Hypothalamus (tissue), 51 donors: ENCODE data around the gene GLRA3.
A peak's percentile ranks its signal among the peaks of the same experiment; 100 is the strongest.

ENCODE experiments used
- DNase-seq, 51 donors: peaks; one replicate each; lab custom pipeline; 2025; lab: John Stamatoyannopoulos, UW

Gene GLRA3

DNA sequence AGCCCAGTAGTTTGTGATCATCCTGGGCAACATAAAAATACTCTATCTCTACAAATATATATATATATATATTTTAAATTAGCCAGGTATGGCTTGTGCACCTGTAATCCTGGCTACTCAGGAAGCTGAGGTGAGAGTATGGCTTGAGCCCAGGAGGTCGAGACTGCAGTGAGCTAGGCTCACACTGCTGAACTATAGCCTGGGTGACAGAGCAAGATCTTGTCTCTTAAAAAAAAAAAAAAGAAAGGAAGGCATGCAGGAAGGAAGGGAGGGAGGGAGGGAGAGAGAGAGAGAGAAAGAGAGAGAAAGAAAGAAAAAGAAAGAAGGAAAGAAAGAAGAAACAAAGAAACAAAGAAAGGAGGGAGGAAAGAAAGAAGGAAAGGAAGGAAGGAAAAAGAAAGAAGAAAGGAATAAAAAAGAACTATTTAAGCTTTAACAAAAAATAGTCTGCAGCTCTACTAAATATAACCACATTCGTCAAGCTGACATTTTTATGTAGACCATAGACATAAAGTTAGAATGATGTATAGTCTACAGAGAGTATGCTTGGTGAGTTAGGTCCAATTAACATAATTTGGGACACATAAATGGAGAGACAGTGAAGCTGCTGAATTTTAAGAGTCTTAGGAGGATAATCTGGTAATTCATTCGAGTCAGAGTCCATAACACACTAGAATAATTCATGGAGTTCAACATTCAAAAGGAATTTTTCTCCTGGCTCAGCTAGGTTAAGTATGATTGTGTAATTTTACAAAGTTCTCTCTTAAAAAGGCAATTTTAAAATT, 111.9 kb downstream of the GLRA3 start:
- DNase-seq = no peak

DNA sequence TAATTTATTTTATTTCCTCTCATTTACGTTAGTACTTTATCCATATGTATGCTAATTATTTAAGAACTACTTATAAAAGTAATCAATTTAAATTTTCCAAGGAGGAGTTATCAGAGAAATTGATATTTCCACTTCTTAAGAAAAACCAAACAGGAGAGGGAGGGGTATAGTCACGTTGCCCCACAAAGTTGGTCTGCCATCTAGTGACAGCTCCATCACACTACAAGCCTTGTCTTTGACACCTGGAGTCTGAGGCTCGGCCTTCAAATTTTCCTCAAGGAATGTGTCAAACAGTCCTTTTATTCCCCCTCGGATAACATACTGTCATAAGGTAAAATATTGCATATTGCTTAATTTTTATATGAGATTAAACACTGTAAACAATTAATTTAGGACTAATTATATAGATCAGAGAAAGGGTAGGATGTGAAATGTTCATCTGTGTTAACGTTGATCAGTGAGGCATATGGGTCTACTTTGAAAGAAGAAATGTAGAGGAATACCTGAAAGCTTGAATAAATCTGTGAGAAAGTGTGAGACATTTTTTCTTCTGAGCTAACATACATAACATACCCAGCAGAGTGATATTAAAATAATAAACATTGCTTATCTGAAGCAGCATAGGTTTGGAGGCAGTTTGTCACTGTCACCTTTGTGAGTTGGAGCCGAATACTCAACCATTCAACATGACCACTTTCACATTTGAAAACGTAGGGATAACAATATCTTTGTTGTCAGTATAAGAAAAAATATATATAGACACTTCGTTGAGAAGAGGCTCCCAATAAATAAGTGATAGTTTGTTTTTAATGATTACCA, 114.4 kb downstream of the GLRA3 start:
- DNase-seq = peak in 4 of 51 donors; percentile 0 to 10 (median 5)

DNA sequence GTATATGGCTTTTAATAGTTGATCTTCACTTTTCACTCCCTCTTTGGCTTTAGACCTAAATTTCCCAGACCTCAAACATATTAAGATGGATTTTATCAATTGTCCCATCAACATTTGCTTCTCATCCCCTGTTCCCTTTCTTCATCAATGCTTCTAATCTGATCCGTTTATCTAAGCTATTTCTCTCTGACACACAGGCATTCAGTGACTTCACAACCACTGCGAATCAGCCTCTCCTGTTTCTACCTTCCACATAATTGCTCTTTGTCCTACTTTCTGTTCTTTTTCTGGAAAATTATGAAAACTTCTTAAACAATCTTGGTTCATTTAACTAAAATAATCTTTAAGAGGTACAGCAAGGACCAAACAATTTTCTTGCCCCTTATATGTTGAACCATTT, 115.2 kb downstream of the GLRA3 start:
- no peak for DNase-seq

DNA sequence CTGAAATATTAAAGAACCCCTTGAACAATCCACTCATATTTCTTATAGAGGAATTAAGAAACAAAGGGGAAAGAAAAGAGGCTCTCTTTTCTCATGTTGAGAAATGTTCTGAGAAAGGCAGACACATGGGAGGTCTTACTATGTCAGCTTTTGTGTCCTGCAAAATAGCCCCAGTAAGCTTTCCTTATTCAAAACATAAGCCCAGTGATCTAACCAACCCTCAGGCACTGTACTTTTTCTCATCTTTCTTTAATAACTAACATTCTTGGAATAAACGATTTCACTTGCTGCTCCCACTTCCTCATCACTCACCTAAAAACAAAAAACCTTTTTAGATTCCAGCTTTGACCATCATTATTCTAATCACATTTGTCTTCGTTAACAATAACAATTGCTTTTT, 115.9 kb downstream of the GLRA3 start:
- no peak for DNase-seq

DNA sequence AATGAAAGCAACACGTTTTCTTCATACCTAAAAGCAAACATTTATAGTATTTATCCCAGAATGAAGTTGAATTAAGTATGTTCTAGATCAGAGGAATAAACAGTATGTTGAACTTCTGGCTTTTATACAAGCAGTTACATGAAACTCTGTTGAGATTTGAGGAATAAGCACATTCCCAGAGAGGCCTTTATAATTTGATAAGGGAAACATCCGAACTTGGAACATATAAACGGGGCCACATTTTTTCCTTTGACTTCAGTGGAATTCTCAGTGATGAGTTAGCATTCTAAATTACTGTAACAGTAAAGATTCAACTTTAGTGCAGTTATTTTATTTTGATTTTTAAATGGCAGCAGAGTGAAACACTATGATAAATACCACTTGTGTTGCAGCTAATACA, 119.5 kb downstream of the GLRA3 start:
- no peak for DNase-seq

DNA sequence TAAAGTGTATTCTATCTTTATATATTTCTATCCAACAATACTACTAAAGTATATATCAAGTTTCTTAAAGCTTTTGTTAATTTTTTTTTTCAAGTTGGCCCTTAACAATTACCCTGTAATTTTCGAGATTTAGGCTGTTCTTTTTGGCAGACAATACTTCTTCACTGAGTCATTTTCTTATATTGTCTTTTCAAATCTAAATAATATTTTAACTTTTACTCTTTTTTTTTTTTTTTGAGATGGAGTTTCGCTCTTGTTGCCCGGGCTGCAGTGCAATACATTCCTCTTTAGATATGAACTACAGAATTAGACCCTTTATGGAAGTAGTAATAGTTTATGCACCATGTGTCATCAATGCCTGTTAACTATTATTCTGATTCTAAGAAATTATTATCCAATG, 120.7 kb downstream of the GLRA3 start:
- no peak for DNase-seq

DNA sequence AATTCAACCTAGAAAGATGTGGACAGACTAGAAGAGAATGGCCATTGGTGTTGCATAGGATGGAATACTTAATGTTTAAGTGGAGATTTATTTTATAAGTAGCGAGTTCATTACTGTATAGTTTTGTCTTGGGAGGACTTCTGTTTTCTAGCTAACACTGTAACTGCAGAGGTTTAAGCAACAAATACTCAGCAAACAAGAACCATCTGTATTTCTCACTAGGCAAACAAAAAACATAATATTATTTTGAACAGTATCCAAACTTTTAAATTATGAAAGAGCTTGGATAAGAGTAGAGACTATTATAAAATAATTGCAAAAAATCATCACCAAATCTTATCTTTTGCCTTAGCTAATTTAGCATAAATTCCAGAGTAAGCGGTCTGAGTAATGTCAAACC, 121.1 kb downstream of the GLRA3 start:
- no peak for DNase-seq

DNA sequence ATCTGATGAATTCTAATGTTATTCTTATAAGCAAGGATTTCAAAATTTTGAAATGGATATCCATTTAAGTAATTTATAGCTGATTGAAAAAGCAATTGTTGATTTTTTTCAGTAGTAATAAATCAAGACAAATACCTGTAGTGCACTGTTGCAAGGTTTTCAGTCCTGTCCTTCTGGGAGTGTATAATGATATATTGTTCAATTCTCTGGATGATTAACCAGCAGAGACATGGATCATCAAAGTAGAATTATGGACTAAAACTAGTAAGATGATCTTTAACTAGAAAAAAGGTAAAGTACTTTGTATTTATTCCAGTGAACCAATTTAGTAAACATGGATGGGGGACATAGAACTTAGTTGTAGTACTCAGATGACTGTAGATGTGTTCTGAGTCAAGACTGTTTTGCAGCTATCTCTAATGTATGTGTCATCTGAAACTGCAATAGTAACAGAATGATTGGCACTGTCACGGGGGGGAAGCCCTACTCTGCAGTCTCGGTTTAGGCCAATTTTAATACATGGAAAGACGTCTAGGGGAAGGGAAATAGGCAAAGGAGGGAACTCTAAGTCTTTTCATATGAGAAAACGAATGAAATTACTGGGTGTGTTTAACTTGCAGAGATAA, 121.9 kb downstream of the GLRA3 start:
- no peak for DNase-seq

DNA sequence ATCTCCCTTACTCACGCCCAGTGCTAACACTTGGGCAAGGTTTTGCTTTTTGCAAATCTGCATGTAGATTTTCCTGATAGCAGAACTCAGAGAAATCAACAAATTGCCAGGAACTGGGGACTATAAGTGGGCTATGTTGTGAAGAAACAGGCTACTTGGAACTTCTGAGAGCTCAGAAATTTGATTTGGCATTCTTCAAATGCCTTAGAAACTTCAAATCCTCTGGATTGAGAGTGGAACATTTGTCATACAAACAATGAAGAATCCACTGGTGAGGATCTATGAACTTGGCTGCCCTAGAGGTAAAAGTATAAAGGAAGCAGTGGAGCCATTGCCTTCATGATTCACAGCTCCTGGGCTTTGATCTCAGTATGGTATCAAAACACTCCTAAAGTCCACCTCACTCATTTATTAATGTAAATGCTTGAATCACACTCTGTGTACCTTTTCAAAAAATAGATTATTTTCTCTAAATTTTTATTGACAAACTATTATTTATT, 126.0 kb downstream of the GLRA3 start:
- DNase-seq = no peak

DNA sequence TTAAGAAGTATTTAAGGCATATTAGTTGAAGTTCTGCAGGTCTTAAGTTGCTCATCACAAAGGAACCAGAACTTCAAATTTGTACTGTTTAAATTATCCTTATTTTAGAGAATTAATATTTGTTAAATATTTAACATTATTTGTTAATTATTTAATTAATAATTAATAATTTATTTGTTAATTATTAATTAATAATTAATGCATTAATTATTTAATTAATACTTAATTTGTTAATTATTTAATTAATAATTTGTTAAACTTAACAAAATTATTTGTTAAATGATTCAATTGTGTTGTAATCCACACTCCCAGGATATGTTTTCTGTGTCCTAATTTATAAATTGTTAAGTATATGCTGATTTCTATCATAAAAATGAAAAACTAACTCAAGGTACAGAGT, 129.4 kb downstream of the GLRA3 start:
- no peak for DNase-seq

DNA sequence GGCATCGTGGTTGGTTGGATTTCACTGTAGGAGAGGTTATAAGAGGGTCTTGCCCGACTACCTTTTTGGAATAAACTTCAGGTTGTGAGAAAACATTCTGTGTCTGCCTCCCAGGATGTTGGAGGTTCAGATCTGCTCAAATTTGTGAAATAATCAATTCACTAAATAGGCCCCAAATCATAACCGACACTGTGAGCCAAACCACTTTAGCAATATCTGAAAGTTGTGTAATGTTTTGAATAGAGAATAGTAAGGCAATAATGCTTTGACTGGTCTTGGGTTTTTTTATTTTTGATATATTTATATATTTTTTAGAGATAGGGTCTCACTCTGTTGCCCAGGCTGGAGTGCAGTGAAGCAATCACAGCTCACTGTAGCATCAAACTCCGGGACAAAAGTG, 131.2 kb downstream of the GLRA3 start:
- DNase-seq = no peak

DNA sequence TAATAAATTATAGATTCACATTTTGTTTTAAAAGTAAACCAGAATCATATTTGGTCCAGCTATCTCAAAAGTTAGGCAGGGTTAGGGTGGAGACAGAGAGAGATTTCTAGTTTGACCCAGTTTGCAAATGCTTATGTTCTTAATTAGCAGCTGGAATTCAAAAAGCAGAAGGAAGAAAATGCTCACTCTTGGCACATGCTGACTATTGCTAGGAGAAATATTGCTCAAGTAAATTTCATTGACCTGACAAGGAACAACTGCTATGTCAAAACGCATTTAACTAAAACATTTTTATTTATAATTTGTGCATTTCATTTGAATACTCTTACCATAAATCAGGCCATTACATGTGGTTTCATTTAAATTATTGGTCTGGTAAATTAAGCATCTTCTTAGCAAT, 131.8 kb downstream of the GLRA3 start:
- no peak for DNase-seq

DNA sequence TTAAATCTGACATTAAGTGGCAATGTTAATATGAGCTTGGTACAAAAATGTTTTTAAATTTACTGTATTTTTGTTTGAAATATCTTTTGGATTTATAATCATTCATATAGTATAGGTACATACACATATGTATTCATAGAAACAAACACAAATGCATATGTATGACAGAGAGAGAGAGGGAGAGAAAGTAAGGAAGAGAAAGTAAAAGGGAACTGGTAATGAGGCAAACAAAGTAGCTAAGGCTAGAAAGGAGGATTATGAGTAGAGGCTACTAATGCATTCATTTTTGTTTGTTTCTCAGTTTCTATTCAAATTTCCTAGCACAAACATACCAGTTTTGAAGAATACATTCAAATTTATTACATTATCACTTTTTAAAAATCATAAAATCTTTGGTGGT, 132.4 kb downstream of the GLRA3 start:
- DNase-seq = no peak

DNA sequence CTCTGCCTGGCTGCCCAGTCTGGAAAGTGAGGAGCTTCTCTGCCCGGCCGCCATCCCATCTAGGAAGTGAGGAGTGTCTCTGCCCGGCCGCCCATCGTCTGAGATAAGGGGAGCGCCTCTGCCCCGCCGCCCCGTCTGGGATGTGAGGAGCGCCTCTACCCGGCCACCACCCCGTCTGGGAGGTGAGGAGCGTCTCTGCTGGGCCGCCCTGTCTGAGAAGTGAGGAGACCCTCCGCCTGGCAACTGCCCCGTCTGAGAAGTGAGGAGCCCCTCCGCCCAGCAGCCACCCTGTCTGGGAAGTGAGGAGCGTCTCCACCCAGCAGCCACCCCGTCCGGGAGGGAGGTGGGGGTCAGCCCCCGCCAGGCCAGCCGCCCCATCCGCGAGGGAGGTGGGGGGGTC, 137.2 kb downstream of the GLRA3 start:
- peak in 1 of 51 donors; percentile 0 for DNase-seq

DNA sequence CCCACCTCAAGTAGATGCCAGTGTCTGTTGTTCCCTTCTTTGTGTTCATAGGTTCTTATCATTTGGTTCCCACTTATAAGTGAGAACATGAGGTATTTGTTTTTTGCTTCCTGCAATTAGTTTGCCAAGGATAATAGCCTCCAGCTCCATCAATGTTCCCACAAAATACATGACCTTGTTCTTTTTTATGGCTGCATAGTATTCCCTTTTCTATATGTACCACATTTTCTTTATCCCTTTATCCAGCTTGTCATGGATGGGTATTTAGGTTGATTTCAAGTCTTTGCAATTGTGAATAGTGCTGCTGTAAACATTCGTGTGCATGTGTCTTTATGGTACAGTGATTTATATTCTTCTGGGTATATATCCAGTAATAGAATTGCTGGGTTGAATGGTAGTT, 138.4 kb downstream of the GLRA3 start:
- DNase-seq = no peak

DNA sequence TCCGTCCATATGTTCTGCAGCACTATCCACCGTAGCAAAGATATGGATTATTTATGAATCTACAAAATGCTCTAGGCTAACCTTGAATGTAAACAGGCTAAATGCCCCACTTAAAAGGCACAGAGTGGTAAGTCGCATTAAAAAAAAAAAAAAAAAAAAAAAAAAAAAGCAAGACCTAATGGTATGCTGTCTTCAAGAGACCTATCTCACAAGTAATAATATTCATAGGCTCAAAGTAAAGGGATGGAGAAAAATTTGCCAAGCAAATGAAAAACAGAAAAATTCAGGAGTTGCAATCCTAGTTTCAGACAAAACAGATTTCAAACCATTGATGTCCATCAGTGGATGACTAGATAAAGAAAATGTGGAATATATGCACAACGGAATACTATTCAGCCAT, 139.4 kb downstream of the GLRA3 start:
- DNase-seq = no peak

DNA sequence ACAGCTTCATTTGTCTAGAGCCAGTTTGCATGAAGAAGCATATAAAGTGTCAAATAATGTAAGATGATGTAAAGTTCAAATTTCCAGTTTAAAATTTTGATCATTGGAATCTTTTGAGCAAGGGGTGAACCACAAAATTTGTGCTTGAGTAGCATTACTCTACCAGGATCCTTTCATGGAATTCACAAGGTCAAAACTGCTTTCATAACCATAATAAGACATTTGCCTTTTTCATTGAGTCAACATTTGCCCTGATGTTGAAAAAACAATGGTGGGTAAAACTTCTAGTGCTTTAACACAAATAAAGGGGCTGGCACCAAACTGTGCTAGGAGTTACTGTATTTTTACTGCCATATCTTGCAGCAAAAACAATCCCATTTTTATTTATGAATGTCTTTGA, 142.2 kb downstream of the GLRA3 start:
- DNase-seq = no peak

DNA sequence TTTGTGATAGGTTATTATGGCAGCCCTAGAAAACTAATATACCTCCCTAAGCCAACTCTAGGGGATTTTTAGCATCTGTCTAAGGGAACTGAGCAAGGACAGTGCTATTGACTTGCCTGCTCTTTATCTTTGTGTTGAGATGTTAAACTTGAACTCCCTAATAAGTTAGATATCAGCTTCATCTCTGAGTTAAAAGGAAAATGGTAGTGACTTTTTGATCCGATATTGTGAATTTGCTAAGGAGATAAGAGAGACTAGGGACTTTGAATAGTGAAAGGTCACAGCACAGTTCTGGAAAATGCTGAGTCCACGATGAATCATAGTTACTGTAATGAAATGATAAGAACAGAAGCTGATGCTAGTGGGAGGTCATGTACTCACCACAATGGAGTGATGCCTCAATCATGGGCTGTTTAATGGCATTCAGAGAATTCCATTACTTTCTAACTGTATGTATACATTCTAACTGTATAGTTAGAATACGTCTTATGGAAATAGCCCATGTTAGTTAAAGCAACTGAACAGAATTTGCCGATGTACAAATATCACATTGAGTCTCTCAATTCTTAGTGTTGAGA, 147.2 kb downstream of the GLRA3 start:
- DNase-seq = no peak

DNA sequence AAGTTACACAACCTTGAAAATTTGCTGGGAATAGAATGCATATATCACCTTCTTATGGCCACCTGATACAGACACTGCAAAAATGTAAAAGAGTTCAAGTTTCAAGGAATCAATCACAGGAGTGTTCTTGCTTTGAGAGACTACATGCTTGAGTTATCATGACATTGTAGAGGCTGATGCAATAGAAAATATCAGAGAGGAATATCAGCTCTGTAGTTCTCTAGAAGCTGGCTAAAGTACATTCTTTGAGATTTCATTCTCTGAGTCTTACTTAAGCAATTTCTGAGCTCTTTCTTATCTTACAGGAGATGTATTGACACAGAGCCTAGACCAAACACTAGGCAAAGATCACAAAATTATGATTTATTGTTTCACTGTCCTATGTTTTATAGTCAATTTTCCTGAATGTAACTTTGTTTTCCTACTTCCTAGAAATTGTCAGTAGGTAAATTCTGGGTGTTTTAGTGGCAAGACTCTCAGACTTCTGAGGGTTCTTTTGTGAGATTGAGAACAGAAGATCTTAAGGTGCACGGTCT, 154.7 kb downstream of the GLRA3 start:
- DNase-seq = no peak

DNA sequence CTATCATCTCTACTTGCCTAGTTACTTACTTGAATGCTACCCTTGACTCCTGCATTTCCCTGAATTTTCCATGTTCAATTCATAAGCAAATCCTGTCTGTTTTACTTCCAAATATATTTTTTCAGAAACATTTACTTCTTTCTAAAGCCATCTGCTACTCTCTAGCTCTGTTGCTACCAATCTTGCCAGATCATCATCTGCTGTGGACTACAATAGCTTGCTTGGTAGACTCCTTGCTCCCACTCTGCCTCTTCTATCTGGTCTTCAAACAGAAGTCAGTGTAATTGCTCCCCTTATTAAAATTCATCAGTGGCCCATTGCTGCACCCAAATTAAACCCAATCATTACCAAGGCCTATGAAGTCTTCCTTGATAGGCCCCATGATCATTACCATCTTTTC, 155.2 kb downstream of the GLRA3 start:
- DNase-seq = no peak

DNA sequence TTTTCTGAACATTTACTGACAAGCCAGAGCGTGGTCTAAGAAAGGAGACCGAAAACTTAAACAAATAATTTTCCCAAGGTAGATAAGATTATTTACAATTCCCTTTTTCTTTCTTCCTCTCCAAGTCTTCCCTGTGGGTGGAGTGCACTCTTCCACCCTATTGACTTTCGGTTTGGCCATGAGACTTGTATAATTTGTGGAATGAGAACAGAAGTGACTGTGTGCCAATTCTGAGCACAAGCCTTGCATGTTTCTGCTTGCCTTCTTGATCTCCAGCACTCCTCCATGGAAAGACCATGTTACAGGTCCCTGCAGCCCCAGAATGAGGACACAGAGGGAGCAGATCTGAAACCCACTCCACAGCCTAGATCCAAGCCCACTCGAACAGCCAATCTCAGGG, 156.8 kb downstream of the GLRA3 start:
- no peak for DNase-seq
